GM12801 (cell line): Measurements from ENCODE around the gene TP53RK.

Source experiments
- TF ChIP-seq, protein P1 (sequence below): IDR thresholded peaks from one replicate; pipeline ENCODE4 v1.5.1; 2011; ENCODE audit warnings: control low read depth; ENCODE audit not compliant: insufficient read length; ENCODE audit errors: extremely low read depth

TP53RK gene

DNA sequence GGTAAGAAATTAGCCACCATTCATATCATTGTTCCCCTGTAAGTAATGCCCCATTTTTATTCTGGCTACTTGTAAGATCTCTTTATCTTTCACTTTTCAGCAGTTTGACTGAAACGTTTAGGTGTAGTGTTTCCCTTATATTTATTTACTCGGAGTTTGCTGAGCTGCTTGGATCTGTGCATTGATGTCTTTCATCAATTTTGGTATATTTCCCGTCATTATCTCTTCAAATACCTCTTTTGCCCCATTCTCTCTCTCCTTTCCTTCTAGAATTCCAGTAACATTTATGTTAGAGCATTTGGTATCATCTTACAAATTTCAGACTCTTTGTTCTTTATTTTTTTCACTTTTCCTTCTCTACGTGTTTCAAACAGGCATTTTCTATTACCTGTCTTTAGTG lies 28.8 kb downstream of the TP53RK start:
- TF ChIP-seq, protein P1, sequence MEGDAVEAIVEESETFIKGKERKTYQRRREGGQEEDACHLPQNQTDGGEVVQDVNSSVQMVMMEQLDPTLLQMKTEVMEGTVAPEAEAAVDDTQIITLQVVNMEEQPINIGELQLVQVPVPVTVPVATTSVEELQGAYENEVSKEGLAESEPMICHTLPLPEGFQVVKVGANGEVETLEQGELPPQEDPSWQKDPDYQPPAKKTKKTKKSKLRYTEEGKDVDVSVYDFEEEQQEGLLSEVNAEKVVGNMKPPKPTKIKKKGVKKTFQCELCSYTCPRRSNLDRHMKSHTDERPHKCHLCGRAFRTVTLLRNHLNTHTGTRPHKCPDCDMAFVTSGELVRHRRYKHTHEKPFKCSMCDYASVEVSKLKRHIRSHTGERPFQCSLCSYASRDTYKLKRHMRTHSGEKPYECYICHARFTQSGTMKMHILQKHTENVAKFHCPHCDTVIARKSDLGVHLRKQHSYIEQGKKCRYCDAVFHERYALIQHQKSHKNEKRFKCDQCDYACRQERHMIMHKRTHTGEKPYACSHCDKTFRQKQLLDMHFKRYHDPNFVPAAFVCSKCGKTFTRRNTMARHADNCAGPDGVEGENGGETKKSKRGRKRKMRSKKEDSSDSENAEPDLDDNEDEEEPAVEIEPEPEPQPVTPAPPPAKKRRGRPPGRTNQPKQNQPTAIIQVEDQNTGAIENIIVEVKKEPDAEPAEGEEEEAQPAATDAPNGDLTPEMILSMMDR = no peak

DNA sequence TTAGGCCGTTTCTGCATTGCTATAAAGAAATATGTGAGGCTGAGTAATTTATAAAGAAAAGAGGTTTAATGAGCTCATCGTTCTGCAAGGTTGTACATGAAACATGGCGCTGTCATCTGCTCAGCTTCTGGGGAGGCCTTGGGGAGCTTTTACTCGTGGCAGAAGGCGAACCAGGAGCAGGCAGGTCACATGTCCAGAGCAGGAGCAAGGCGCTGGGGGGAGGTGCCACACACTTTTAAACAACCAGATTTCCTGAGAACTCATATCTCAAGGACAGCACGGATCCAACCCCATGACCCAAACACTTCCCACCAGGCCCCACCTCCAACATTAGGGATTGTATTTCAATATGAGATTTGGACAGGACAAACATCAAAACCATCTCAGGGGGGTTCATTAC lies 31.6 kb downstream of the TP53RK start:
- TF ChIP-seq, protein P1 = no peak

GRCh38 chr20:46657137-46657536 lies 32.1 kb downstream of the TP53RK start:
- TF ChIP-seq, protein P1 = no peak

DNA sequence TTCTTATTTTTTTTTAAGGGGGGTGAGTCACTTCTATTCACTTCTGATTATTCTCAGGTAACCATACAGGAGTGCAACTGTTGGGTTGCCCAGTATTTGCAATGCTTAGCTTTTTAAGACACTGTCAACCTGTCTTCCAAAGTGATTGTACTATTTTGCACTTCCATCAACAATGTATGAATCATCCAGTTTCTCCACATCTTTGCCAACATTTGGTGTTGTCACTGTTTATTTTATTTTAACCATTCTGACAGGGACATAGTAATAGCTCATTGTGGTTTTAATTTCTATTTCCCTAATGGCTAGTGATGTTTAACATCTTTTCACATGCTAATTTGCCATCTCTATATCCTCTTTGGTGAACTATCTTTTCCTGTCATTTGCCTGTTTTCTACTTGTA lies 36.5 kb downstream of the TP53RK start:
- TF ChIP-seq, protein P1 = no peak

DNA sequence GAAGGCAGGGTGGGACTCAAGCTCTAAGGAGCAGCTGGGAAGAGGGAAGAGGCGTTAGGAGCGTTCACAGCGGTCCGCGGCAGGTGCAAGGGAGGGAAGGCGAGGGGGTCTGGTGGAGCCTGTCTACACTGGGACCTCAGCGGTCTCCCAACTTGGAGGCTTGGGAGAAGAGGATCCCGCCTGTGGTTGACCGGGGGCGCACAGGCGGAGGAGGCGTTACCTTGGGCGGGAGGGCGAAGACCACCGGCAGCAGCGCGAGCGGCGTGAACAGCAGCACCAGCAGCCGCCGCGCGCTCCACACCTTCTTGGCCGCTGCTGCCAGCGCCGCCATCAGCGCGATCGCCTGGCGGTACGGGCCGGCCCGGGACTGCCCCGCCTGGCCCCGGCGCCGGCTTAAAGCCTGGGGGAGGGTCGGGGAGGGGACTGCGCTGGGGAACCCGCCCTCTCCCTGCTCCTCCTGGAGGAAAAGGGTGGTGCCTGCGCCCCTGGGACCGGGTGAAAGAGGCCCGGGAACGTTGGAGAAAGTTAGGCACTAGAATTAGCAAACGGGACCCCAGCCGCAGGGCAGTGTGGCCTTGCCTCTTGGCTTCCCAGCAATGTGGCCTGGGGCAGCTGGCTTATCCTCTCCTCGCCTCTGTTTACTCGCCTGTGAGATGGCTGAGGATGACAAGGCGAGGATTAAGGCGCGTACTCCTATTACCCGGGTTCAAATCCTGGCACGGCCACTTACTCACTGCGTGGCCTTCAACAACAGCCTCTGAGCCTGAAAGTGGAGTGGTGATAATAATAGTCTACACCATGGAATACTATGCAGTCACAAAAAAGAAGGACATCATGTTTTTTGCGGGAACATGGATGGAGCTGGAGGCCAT lies 37.9 kb downstream of the TP53RK start, which contains the start of gene SLC13A3:
TSS of gene SLC13A3 (minus strand) at position 369 of the 872 bp plus-strand sequence. CDS start at position 331, 38 bp downstream.
- TF ChIP-seq, protein P1 = no peak

- TF ChIP-seq, protein P1 = no peak
These were observed 38.6 kb downstream of the TP53RK start for GRCh38 chr20:46650575-46651090.

GRCh38 chr20:46649965-46650542 lies 39.2 kb downstream of the TP53RK start:
- TF ChIP-seq, protein P1 = no peak
